SK-N-SH treated with all-trans-retinoic acid at 6 μM for 48 hours (cell line): ENCODE results near the gene ENGASE.

ENCODE experiments used
- ATAC-seq: fragments of 200-7000 bp; cut with Tn5 transposase; 3 replicates; pipeline ENCODE4 v1.9.1; 2020; ENCODE audit warnings: mild to moderate bottlenecking, moderate library complexity
- ARNTL ChIP-seq: fragments of 450-650 bp; formaldehyde crosslinking; IDR thresholded peaks from 2 replicates; pipeline ENCODE4 v1.5.0; 2020; ENCODE audit warnings: low read depth, mild to moderate bottlenecking, moderate library complexity, borderline replicate concordance
- BACH2 ChIP-seq: fragments of 250-450 bp; sonication (Bioruptor Pico); IDR thresholded peaks from 2 replicates; pipeline ENCODE4 v1.9.0; 2021; ENCODE audit warnings: mild to moderate bottlenecking, borderline replicate concordance
- CSDC2 ChIP-seq: fragments of 250-450 bp; sonication (Bioruptor Pico); IDR thresholded peaks from 2 replicates; pipeline ENCODE4 v1.5.0; 2020; ENCODE audit warnings: mild to moderate bottlenecking, moderate library complexity
- GLIS3 ChIP-seq: fragments of 250-450 bp; sonication (Bioruptor Pico); IDR thresholded peaks from 2 replicates; pipeline ENCODE4 v1.5.0; 2020; ENCODE audit warnings: mild to moderate bottlenecking, moderate library complexity
- ISL1 ChIP-seq: fragments of 250-450 bp; sonication (Bioruptor Pico); IDR thresholded peaks from 2 replicates; pipeline ENCODE4 v2.1.2; 2022; ENCODE audit warnings: mild to moderate bottlenecking, moderate library complexity
- OSR1 ChIP-seq: fragments of 250-450 bp; sonication (Bioruptor Pico); IDR thresholded peaks from 2 replicates; pipeline ENCODE4 v1.8.0; 2022; ENCODE audit warnings: moderate library complexity, mild to moderate bottlenecking, inconsistent platforms
- PPARA ChIP-seq: fragments of 250-450 bp; sonication (Bioruptor Pico); IDR thresholded peaks from 2 replicates; pipeline ENCODE4 v1.5.0; 2020; ENCODE audit warnings: mild to moderate bottlenecking, borderline replicate concordance
- RARB ChIP-seq: fragments of 250-450 bp; sonication (Bioruptor Pico); IDR thresholded peaks from 2 replicates; pipeline ENCODE4 v1.8.0; 2021; ENCODE audit warnings: mild to moderate bottlenecking, moderate library complexity
- SNAI2 ChIP-seq: fragments of 250-450 bp; sonication (Bioruptor Pico); IDR thresholded peaks from 2 replicates; pipeline ENCODE4 v1.5.0; 2020; ENCODE audit warnings: mild to moderate bottlenecking, moderate library complexity
- TCF4 ChIP-seq: fragments of 250-450 bp; sonication (Bioruptor Pico); IDR thresholded peaks from 2 replicates; pipeline ENCODE4 v1.8.0; 2021; ENCODE audit warnings: mild to moderate bottlenecking, moderate library complexity, borderline replicate concordance
- TOX ChIP-seq: fragments of 250-450 bp; sonication (Bioruptor Pico); IDR thresholded peaks from 2 replicates; pipeline ENCODE4 v1.8.0; 2021; ENCODE audit warnings: mild to moderate bottlenecking, moderate library complexity, borderline replicate concordance
- ZC3H10 ChIP-seq: fragments of 250-450 bp; sonication (Bioruptor Pico); IDR thresholded peaks from 2 replicates; pipeline ENCODE4 v1.5.1; 2021; ENCODE audit warnings: mild to moderate bottlenecking, moderate library complexity
- ZFP3 ChIP-seq: fragments of 250-450 bp; sonication (Bioruptor Pico); IDR thresholded peaks from 2 replicates; pipeline ENCODE4 v1.5.0; 2020; ENCODE audit warnings: mild to moderate bottlenecking, moderate library complexity
- ZFP30 ChIP-seq: fragments of 450-650 bp; formaldehyde crosslinking; IDR thresholded peaks from 2 replicates; pipeline ENCODE4 v1.5.0; 2022; ENCODE audit warnings: mild to moderate bottlenecking, moderate library complexity
- ZNF70 ChIP-seq: fragments of 450-650 bp; formaldehyde crosslinking; IDR thresholded peaks from 2 replicates; pipeline ENCODE4 v1.5.0; 2020; ENCODE audit warnings: mild to moderate bottlenecking, moderate library complexity
- ZNF8 ChIP-seq: fragments of 450-650 bp; formaldehyde crosslinking; IDR thresholded peaks from 2 replicates; pipeline ENCODE4 v1.5.0; 2020; ENCODE audit warnings: mild to moderate bottlenecking, moderate library complexity
- TF ChIP-seq, protein P1 (sequence below): fragments of 250-450 bp; sonication (Bioruptor Pico); IDR thresholded peaks from 2 replicates; pipeline ENCODE4 v1.5.0; 2020; ENCODE audit warnings: mild to moderate bottlenecking, moderate library complexity
- TF ChIP-seq, protein P2 (sequence below): fragments of 250-450 bp; sonication (Bioruptor Pico); IDR thresholded peaks from 2 replicates; pipeline ENCODE4 v1.5.1; 2021; ENCODE audit warnings: mild to moderate bottlenecking, moderate library complexity
- TF ChIP-seq, protein P3 (sequence below): fragments of 250-450 bp; sonication (Bioruptor Pico); IDR thresholded peaks from 2 replicates; pipeline ENCODE4 v1.8.0; 2021; ENCODE audit warnings: low read depth, mild to moderate bottlenecking, moderate library complexity, borderline replicate concordance
- TF ChIP-seq, protein P4 (sequence below): fragments of 250-450 bp; sonication (Bioruptor Pico); IDR thresholded peaks from 2 replicates; pipeline ENCODE4 v1.5.1; 2020; ENCODE audit warnings: low read depth, mild to moderate bottlenecking, moderate library complexity
- TF ChIP-seq, protein P5 (sequence below): fragments of 250-450 bp; sonication (Bioruptor Pico); IDR thresholded peaks from 2 replicates; pipeline ENCODE4 v1.8.0; 2020; ENCODE audit warnings: mild to moderate bottlenecking, moderate library complexity, borderline replicate concordance

Gene ENGASE

DNA sequence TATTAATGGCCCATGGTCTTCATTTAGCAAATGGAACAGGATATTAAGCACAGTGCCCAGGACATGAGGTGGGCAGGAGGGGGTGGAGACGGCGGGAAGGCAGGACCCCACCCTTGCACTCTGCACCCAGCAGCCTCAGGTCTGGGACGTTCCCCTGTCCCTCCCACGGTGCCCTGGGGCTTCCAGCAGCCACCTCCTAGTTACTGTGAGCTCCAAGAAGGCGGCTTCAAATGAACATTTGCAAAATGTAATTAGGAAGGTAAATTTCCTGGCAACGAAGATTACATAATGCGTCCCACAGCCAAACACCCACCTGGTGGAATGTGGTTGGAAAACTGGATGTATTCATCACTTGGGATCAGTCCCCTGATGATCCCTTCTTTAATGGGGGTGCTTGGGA lies 59.4 kb downstream of the ENGASE start (continued):
- TF ChIP-seq, protein P1, sequence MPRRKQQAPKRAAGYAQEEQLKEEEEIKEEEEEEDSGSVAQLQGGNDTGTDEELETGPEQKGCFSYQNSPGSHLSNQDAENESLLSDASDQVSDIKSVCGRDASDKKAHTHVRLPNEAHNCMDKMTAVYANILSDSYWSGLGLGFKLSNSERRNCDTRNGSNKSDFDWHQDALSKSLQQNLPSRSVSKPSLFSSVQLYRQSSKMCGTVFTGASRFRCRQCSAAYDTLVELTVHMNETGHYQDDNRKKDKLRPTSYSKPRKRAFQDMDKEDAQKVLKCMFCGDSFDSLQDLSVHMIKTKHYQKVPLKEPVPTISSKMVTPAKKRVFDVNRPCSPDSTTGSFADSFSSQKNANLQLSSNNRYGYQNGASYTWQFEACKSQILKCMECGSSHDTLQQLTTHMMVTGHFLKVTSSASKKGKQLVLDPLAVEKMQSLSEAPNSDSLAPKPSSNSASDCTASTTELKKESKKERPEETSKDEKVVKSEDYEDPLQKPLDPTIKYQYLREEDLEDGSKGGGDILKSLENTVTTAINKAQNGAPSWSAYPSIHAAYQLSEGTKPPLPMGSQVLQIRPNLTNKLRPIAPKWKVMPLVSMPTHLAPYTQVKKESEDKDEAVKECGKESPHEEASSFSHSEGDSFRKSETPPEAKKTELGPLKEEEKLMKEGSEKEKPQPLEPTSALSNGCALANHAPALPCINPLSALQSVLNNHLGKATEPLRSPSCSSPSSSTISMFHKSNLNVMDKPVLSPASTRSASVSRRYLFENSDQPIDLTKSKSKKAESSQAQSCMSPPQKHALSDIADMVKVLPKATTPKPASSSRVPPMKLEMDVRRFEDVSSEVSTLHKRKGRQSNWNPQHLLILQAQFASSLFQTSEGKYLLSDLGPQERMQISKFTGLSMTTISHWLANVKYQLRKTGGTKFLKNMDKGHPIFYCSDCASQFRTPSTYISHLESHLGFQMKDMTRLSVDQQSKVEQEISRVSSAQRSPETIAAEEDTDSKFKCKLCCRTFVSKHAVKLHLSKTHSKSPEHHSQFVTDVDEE (CRISPR knock-in tag) = no peak
- TF ChIP-seq ISL1 (CRISPR knock-in tag) (no peak), PPARA (CRISPR knock-in tag) (no peak), ZNF8 (CRISPR knock-in tag) (no peak), SNAI2 (CRISPR knock-in tag) (no peak), GLIS3 (no peak), TOX (CRISPR knock-in tag) (no peak)
- TF ChIP-seq, protein P2, sequence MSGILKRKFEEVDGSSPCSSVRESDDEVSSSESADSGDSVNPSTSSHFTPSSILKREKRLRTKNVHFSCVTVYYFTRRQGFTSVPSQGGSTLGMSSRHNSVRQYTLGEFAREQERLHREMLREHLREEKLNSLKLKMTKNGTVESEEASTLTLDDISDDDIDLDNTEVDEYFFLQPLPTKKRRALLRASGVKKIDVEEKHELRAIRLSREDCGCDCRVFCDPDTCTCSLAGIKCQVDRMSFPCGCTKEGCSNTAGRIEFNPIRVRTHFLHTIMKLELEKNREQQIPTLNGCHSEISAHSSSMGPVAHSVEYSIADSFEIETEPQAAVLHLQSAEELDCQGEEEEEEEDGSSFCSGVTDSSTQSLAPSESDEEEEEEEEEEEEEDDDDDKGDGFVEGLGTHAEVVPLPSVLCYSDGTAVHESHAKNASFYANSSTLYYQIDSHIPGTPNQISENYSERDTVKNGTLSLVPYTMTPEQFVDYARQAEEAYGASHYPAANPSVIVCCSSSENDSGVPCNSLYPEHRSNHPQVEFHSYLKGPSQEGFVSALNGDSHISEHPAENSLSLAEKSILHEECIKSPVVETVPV (CRISPR knock-in tag) = no peak

DNA sequence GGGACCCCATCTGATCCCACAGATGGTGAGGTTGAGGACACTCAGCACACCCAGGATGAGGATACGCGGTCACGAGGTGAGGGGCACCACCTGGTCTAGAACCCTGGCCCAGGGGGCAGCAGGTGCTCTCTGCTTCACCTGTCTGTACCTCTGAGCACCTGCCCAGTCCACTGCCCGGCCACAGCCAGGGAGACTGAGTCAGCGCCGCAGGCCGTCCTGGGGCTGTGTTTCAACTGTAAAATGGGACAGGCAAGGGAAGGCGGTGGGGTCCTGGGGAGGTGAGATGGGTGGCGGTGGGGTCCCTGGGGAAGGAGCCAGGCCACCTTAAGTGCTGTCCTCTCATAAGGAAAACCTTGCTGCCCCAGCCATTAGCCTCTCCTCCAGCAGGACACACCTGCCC lies 60.4 kb downstream of the ENGASE start:
- TF ChIP-seq PPARA (CRISPR knock-in tag) (no peak), BACH2 (CRISPR knock-in tag) (no peak), CSDC2 (CRISPR knock-in tag) (no peak), ZNF70 (CRISPR knock-in tag) (no peak), TOX (CRISPR knock-in tag) (no peak), TCF4 (CRISPR knock-in tag) (no peak), SNAI2 (CRISPR knock-in tag) (no peak), ISL1 (CRISPR knock-in tag) (no peak), ZC3H10 (CRISPR knock-in tag) (no peak), OSR1 (CRISPR knock-in tag) (no peak), ARNTL (CRISPR knock-in tag) (no peak), RARB (CRISPR knock-in tag) (no peak), ZFP30 (no peak), ZFP3 (CRISPR knock-in tag) (no peak)
- TF ChIP-seq, protein P3, sequence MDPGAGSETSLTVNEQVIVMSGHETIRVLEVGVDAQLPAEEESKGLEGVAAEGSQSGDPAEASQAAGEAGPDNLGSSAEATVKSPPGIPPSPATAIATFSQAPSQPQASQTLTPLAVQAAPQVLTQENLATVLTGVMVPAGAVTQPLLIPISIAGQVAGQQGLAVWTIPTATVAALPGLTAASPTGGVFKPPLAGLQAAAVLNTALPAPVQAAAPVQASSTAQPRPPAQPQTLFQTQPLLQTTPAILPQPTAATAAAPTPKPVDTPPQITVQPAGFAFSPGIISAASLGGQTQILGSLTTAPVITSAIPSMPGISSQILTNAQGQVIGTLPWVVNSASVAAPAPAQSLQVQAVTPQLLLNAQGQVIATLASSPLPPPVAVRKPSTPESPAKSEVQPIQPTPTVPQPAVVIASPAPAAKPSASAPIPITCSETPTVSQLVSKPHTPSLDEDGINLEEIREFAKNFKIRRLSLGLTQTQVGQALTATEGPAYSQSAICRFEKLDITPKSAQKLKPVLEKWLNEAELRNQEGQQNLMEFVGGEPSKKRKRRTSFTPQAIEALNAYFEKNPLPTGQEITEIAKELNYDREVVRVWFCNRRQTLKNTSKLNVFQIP (CRISPR knock-in tag) = no peak
- TF ChIP-seq, protein P1 (CRISPR knock-in tag) = no peak
- TF ChIP-seq, protein P2 (CRISPR knock-in tag) = no peak
- TF ChIP-seq, protein P4, sequence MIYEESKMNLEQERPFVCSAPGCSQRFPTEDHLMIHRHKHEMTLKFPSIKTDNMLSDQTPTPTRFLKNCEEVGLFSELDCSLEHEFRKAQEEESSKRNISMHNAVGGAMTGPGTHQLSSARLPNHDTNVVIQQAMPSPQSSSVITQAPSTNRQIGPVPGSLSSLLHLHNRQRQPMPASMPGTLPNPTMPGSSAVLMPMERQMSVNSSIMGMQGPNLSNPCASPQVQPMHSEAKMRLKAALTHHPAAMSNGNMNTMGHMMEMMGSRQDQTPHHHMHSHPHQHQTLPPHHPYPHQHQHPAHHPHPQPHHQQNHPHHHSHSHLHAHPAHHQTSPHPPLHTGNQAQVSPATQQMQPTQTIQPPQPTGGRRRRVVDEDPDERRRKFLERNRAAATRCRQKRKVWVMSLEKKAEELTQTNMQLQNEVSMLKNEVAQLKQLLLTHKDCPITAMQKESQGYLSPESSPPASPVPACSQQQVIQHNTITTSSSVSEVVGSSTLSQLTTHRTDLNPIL = no peak
- TF ChIP-seq, protein P5, sequence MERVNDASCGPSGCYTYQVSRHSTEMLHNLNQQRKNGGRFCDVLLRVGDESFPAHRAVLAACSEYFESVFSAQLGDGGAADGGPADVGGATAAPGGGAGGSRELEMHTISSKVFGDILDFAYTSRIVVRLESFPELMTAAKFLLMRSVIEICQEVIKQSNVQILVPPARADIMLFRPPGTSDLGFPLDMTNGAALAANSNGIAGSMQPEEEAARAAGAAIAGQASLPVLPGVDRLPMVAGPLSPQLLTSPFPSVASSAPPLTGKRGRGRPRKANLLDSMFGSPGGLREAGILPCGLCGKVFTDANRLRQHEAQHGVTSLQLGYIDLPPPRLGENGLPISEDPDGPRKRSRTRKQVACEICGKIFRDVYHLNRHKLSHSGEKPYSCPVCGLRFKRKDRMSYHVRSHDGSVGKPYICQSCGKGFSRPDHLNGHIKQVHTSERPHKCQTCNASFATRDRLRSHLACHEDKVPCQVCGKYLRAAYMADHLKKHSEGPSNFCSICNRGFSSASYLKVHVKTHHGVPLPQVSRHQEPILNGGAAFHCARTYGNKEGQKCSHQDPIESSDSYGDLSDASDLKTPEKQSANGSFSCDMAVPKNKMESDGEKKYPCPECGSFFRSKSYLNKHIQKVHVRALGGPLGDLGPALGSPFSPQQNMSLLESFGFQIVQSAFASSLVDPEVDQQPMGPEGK (CRISPR knock-in tag) = no peak
- no peak for ATAC-seq
